ENCODE results near the gene OR5H15. TPM values are rescaled to one million over a fixed set of nuclear protein-coding genes. Genes with fewer than 3 reads are reported as not detected.
"Not testable (repeated sequence)": the region's sequence is repeated elsewhere in the genome, so short reads cannot be mapped to it uniquely, and the experiment has no call there.

Gene OR5H15
- total RNA-seq, 1 donor from 2014 or later = not detected

GRCh38 chr3:98188545-98188944, 22.0 kb downstream of the OR5H15 start:
- Histone ChIP-seq H2AFZ (ENCODE audit: low read depth, low read length) (no peak overlapping the region), H3K36me3 (ENCODE audit: insufficient read depth, low read length) (no peaks in the 10 kb centered on the region), H3K4me2 (ENCODE audit: low read length) (no peak overlapping the region), H4K20me1 (ENCODE audit: insufficient read depth, low read length) (no peaks in the 10 kb centered on the region), H3K27me3 (ENCODE audit: insufficient read depth, low read length) (no peaks in the 10 kb centered on the region), H3K4me3 (ENCODE audit: insufficient read depth, low read depth, low read length) (no peak overlapping the region), H3K9me3 (ENCODE audit: insufficient read depth, low read depth, low read length) (no peaks in the 10 kb centered on the region), H3K9ac (ENCODE audit: low read length) (no peak overlapping the region), H3K79me2 (ENCODE audit: insufficient read depth, low read length) (no peaks in the 10 kb centered on the region), H3K27ac (ENCODE audit: low read depth, low read length) (no peak overlapping the region), H3K4me1 (ENCODE audit: insufficient read depth, low read length) (no peaks in the 10 kb centered on the region)
- Mint-ChIP-seq H3K27me3 (ENCODE audit: low read depth, unreplicated experiment) (no peaks in the 10 kb centered on the region), H3K9me3 (ENCODE audit: unreplicated experiment) (peaks cover 12% of the 10 kb centered on the region), H3K27ac (ENCODE audit: unreplicated experiment) (no peak overlapping the region), H3K4me3 (ENCODE audit: unreplicated experiment) (no peak overlapping the region), H3K4me1 (ENCODE audit: low read depth, unreplicated experiment) (peaks cover 6% of the 10 kb centered on the region), H3K36me3 (ENCODE audit: low read depth, unreplicated experiment) (no peaks in the 10 kb centered on the region)
- TF ChIP-seq CTCF (IDR thresholded peaks at IDR 0.05; ENCODE audit: insufficient read depth, low read depth, low read length) = no peak
- TF ChIP-seq EZH2 (IDR thresholded peaks at IDR 0.05; ENCODE audit: insufficient read depth, low read length) = no peak
- no peak for DNase-seq (ENCODE audit: low read depth)
- no peak for FAIRE-seq

GRCh38 chr3:98190911-98191310, 24.4 kb downstream of the OR5H15 start:
- DNase-seq (ENCODE audit: low read depth); H3K36me3 Mint-ChIP-seq (ENCODE audit: low read depth, unreplicated experiment); H2AFZ ChIP-seq (ENCODE audit: low read depth, low read length); H4K20me1 ChIP-seq (ENCODE audit: insufficient read depth, low read length); H3K27me3 ChIP-seq (ENCODE audit: insufficient read depth, low read length); H3K9me3 ChIP-seq (ENCODE audit: insufficient read depth, low read depth, low read length); H3K79me2 ChIP-seq (ENCODE audit: insufficient read depth, low read length); H3K27ac Mint-ChIP-seq (ENCODE audit: unreplicated experiment); H3K36me3 ChIP-seq (ENCODE audit: insufficient read depth, low read length); H3K27me3 Mint-ChIP-seq (ENCODE audit: low read depth, unreplicated experiment); H3K4me3 Mint-ChIP-seq (ENCODE audit: unreplicated experiment); H3K4me2 ChIP-seq (ENCODE audit: low read length); FAIRE-seq; H3K4me3 ChIP-seq (ENCODE audit: insufficient read depth, low read depth, low read length); H3K9ac ChIP-seq (ENCODE audit: low read length); H3K27ac ChIP-seq (ENCODE audit: low read depth, low read length); H3K4me1 Mint-ChIP-seq (ENCODE audit: low read depth, unreplicated experiment); H3K4me1 ChIP-seq (ENCODE audit: insufficient read depth, low read length): not testable (repeated sequence)
- peaks cover 12% of the 10 kb centered on the region for H3K9me3 Mint-ChIP-seq (ENCODE audit: unreplicated experiment)

- not testable (repeated sequence) for H3K4me1 Mint-ChIP-seq (ENCODE audit: low read depth, unreplicated experiment); H3K4me3 ChIP-seq (ENCODE audit: insufficient read depth, low read depth, low read length); H3K27me3 Mint-ChIP-seq (ENCODE audit: low read depth, unreplicated experiment); H3K27ac ChIP-seq (ENCODE audit: low read depth, low read length); H3K4me2 ChIP-seq (ENCODE audit: low read length); H3K79me2 ChIP-seq (ENCODE audit: insufficient read depth, low read length); H3K27me3 ChIP-seq (ENCODE audit: insufficient read depth, low read length); H3K36me3 Mint-ChIP-seq (ENCODE audit: low read depth, unreplicated experiment); H3K9me3 Mint-ChIP-seq (ENCODE audit: unreplicated experiment); H3K27ac Mint-ChIP-seq (ENCODE audit: unreplicated experiment); H3K4me3 Mint-ChIP-seq (ENCODE audit: unreplicated experiment); H3K4me1 ChIP-seq (ENCODE audit: insufficient read depth, low read length); FAIRE-seq; H2AFZ ChIP-seq (ENCODE audit: low read depth, low read length); H3K36me3 ChIP-seq (ENCODE audit: insufficient read depth, low read length); H3K9me3 ChIP-seq (ENCODE audit: insufficient read depth, low read depth, low read length); H3K9ac ChIP-seq (ENCODE audit: low read length); H4K20me1 ChIP-seq (ENCODE audit: insufficient read depth, low read length); DNase-seq (ENCODE audit: low read depth)
These were observed 29.8 kb downstream of the OR5H15 start for GRCh38 chr3:98196293-98196692.

DNA sequence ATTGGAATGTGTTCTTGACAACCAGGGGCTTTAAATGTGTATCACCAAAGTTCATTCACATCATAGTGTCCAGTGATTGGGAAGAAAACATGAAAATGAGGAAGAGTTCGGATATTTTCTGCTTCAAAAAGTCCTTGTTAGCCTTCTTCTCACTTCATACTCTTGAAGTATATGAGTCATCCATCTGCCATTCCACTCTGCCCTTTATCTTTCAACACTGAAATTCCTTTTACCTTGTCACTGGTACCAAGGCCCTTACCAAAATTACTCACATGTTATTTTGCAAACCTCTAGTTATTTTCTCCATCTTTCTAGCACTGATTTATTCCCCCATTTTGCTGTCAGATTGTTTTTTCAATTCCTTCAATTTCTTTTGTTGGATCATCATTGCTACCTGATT, 32.5 kb downstream of the OR5H15 start:
- no peak overlapping the region for H3K9ac ChIP-seq (ENCODE audit: low read length)
- H3K27me3 ChIP-seq (ENCODE audit: insufficient read depth, low read length) = no peaks in the 10 kb centered on the region
- H4K20me1 ChIP-seq (ENCODE audit: insufficient read depth, low read length) = no peaks in the 10 kb centered on the region
- no peak overlapping the region for H2AFZ ChIP-seq (ENCODE audit: low read depth, low read length)
- H3K4me1 ChIP-seq (ENCODE audit: insufficient read depth, low read length) = no peaks in the 10 kb centered on the region
- no peaks in the 10 kb centered on the region for H3K36me3 Mint-ChIP-seq (ENCODE audit: low read depth, unreplicated experiment)
- H3K4me1 Mint-ChIP-seq (ENCODE audit: low read depth, unreplicated experiment) = peaks cover 6% of the 10 kb centered on the region
- FAIRE-seq (no peak), DNase-seq (ENCODE audit: low read depth) (no peak)
- H3K79me2 ChIP-seq (ENCODE audit: insufficient read depth, low read length) = no peaks in the 10 kb centered on the region
- no peaks in the 10 kb centered on the region for H3K27me3 Mint-ChIP-seq (ENCODE audit: low read depth, unreplicated experiment)
- no peak overlapping the region for H3K4me2 ChIP-seq (ENCODE audit: low read length)
- no peak overlapping the region for H3K27ac Mint-ChIP-seq (ENCODE audit: unreplicated experiment)
- TF ChIP-seq CTCF (IDR thresholded peaks at IDR 0.05; ENCODE audit: insufficient read depth, low read depth, low read length) = no peak
- TF ChIP-seq EZH2 (IDR thresholded peaks at IDR 0.05; ENCODE audit: insufficient read depth, low read length) = no peak
- H3K27ac ChIP-seq (ENCODE audit: low read depth, low read length) = no peak overlapping the region
- H3K36me3 ChIP-seq (ENCODE audit: insufficient read depth, low read length) = no peaks in the 10 kb centered on the region
- no peak overlapping the region for H3K4me3 ChIP-seq (ENCODE audit: insufficient read depth, low read depth, low read length)
- H3K4me3 Mint-ChIP-seq (ENCODE audit: unreplicated experiment) = no peak overlapping the region
- peaks cover 3% of the 10 kb centered on the region for H3K9me3 ChIP-seq (ENCODE audit: insufficient read depth, low read depth, low read length)
- H3K9me3 Mint-ChIP-seq (ENCODE audit: unreplicated experiment) = no peaks in the 10 kb centered on the region

All from astrocyte (in vitro differentiated cells and primary cell).